DOHH2 (cell line): Measurements from ENCODE around the gene OXNAD1.

Experiments used
- H3F3A ChIP-seq: fragments of 200-600 bp; sonication (generic), shearing (Covaris generic); 2 replicates; pipeline ENCODE4 v1.6.0; 2016; ENCODE audit warnings: antibody characterized with exemption, mild to moderate bottlenecking; ENCODE audit not compliant: control insufficient read depth, insufficient read depth
- H3K27ac ChIP-seq: fragments of 200-600 bp; sonication (generic); 2 replicates; pipeline ENCODE4 v1.5.1; 2014; ENCODE audit warnings: low read depth, mild to moderate bottlenecking, low read length, moderate library complexity
- H3K27me3 ChIP-seq: fragments of 200-600 bp; sonication (generic); 2 replicates; pipeline ENCODE4 v1.6.1; 2014; ENCODE audit warnings: mild to moderate bottlenecking, low read length, mixed read lengths; ENCODE audit not compliant: control insufficient read depth
- H3K36me3 ChIP-seq: fragments of 200-600 bp; sonication (generic); 2 replicates; pipeline ENCODE4 v1.6.1; 2014; ENCODE audit warnings: mild to moderate bottlenecking, low read length, moderate library complexity, mixed read lengths; ENCODE audit not compliant: control insufficient read depth
- H3K4me1 ChIP-seq: fragments of 200-600 bp; sonication (generic); 2 replicates; pipeline ENCODE4 v1.6.1; 2014; ENCODE audit warnings: mild to moderate bottlenecking, low read length, mixed read lengths; ENCODE audit not compliant: control insufficient read depth
- H3K4me2 ChIP-seq: fragments of 200-600 bp; sonication (generic); 2 replicates; pipeline ENCODE4 v1.6.0; 2014; ENCODE audit warnings: mild to moderate bottlenecking, low read length, moderate library complexity
- H3K4me3 ChIP-seq: fragments of 200-600 bp; sonication (generic); 2 replicates; pipeline ENCODE4 v1.5.1; 2014; ENCODE audit warnings: mild to moderate bottlenecking, low read length, mixed read lengths
- H3K79me2 ChIP-seq: fragments of 200-600 bp; sonication (generic); 2 replicates; pipeline ENCODE4 v1.6.1; 2014; ENCODE audit warnings: mild to moderate bottlenecking, low read length, mixed read lengths; ENCODE audit not compliant: control insufficient read depth
- H3K9me2 ChIP-seq: fragments of 200-600 bp; sonication (generic); replicated peaks from 2 replicates; pipeline ENCODE4 v1.6.1; 2014; ENCODE audit warnings: mild to moderate bottlenecking, low read length, mixed read lengths; ENCODE audit not compliant: control insufficient read depth
- H3K9me3 ChIP-seq: fragments of 200-600 bp; sonication (generic); 2 replicates; pipeline ENCODE4 v1.6.1; 2014; ENCODE audit warnings: antibody characterized with exemption, low read length, mixed read lengths; ENCODE audit not compliant: control insufficient read depth, insufficient read depth
- H4K20me1 ChIP-seq: fragments of 200-600 bp; sonication (generic); 2 replicates; pipeline ENCODE4 v1.6.0; 2014; ENCODE audit warnings: low read depth, mild to moderate bottlenecking, antibody characterized with exemption, low read length, moderate library complexity; ENCODE audit not compliant: control insufficient read depth, insufficient read depth
- EZH2phosphoT487 ChIP-seq: fragments of 200-600 bp; sonication (generic); IDR thresholded peaks from 2 replicates; pipeline ENCODE4 v1.6.1; 2017; ENCODE audit warnings: borderline replicate concordance, mild to moderate bottlenecking, antibody characterized with exemption, low read length, moderate library complexity, mixed read lengths
- TF ChIP-seq, protein P1 (sequence below): fragments of 200-600 bp; sonication (generic); IDR thresholded peaks from one replicate; pipeline ENCODE4 v1.5.1; 2014; ENCODE audit warnings: antibody characterized with exemption, mild to moderate bottlenecking, low read depth, low read length; ENCODE audit not compliant: poor library complexity, severe bottlenecking

Gene OXNAD1

DNA sequence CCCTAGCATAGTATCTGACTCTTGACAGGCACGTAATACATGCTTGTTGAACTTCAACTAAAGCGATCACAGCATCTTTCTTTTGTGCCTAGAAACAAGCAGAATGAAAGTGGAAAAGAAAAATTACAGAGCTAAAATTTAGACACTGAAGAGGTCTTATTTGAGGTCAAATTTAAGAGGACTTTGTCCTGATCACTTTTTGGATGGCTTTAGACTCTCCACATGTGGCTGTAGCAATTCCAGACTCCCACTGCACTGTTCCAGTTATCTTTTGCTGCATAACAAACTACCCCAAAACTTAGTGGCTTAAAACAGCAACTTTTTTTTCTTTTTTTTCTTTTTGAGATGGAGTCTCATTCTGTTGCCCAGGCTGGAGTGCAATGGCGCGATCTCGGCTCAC, 23.8 kb upstream of the OXNAD1 start:
- Histone ChIP-seq H3K27me3 (peaks cover 2% of the 10 kb centered on the region; the same call in 1 of the 2 replicates), H3K27ac (no peak overlapping the region), H3K4me3 (no peak overlapping the region), H3K79me2 (no peaks in the 10 kb centered on the region), H3K4me1 (no peaks in the 10 kb centered on the region), H3K9me2 (no peaks in the 10 kb centered on the region), H3F3A (no peaks in the 10 kb centered on the region), H3K4me2 (no peak overlapping the region), H3K9me3 (no peaks in the 10 kb centered on the region), H4K20me1 (no peaks in the 10 kb centered on the region), H3K36me3 (no peaks in the 10 kb centered on the region)
- TF ChIP-seq, protein P1, sequence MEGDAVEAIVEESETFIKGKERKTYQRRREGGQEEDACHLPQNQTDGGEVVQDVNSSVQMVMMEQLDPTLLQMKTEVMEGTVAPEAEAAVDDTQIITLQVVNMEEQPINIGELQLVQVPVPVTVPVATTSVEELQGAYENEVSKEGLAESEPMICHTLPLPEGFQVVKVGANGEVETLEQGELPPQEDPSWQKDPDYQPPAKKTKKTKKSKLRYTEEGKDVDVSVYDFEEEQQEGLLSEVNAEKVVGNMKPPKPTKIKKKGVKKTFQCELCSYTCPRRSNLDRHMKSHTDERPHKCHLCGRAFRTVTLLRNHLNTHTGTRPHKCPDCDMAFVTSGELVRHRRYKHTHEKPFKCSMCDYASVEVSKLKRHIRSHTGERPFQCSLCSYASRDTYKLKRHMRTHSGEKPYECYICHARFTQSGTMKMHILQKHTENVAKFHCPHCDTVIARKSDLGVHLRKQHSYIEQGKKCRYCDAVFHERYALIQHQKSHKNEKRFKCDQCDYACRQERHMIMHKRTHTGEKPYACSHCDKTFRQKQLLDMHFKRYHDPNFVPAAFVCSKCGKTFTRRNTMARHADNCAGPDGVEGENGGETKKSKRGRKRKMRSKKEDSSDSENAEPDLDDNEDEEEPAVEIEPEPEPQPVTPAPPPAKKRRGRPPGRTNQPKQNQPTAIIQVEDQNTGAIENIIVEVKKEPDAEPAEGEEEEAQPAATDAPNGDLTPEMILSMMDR = no peak
- no peak for TF ChIP-seq EZH2phosphoT487

GRCh38 chr3:16242177-16242576, 22.8 kb upstream of the OXNAD1 start:
- no peak overlapping the region for H3K27ac ChIP-seq
- no peak overlapping the region for H3K4me3 ChIP-seq
- H3K4me2 ChIP-seq = no peak overlapping the region
- no peaks in the 10 kb centered on the region for H3K79me2 ChIP-seq
- no peaks in the 10 kb centered on the region for H3F3A ChIP-seq
- H4K20me1 ChIP-seq = no peaks in the 10 kb centered on the region
- H3K27me3 ChIP-seq = peaks cover 2% of the 10 kb centered on the region; the same call in 1 of the 2 replicates
- no peaks in the 10 kb centered on the region for H3K9me3 ChIP-seq
- H3K4me1 ChIP-seq = peaks cover 2% of the 10 kb centered on the region; the same call in 1 of the 2 replicates
- no peaks in the 10 kb centered on the region for H3K9me2 ChIP-seq
- no peaks in the 10 kb centered on the region for H3K36me3 ChIP-seq
- TF ChIP-seq, protein P1 = no peak
- TF ChIP-seq EZH2phosphoT487 = no peak

- Histone ChIP-seq H3K4me1 (peaks cover 7% of the 10 kb centered on the region; the same call in 1 of the 2 replicates), H3K4me2 (no peak overlapping the region)
Observed at GRCh38 chr3:16243706-16244490, 21.1 kb upstream of the OXNAD1 start.

More at GRCh38 chr3:16243706-16244490, 21.1 kb upstream of the OXNAD1 start:
- Histone ChIP-seq H3K9me2 (no peaks in the 10 kb centered on the region), H3F3A (no peaks in the 10 kb centered on the region), H3K79me2 (no peaks in the 10 kb centered on the region), H4K20me1 (no peaks in the 10 kb centered on the region), H3K9me3 (no peaks in the 10 kb centered on the region), H3K27ac (no peak overlapping the region), H3K4me3 (no peak overlapping the region), H3K36me3 (no peaks in the 10 kb centered on the region), H3K27me3 (peaks cover 8% of the 10 kb centered on the region)
- TF ChIP-seq EZH2phosphoT487 = no peak
- TF ChIP-seq, protein P1 = no peak
